TTC549 (cell line): Measurements from ENCODE around the gene KSR1.
"Not testable (repeated sequence)": the region's sequence is repeated elsewhere in the genome, so short reads cannot be mapped to it uniquely, and the experiment has no call there.

Experiments
- FAIRE-seq: peaks from 2 replicates; lab custom pipeline; 2012; peaks lifted over from hg19 to GRCh38; lab: Jason Lieb, UNC

Gene KSR1

DNA sequence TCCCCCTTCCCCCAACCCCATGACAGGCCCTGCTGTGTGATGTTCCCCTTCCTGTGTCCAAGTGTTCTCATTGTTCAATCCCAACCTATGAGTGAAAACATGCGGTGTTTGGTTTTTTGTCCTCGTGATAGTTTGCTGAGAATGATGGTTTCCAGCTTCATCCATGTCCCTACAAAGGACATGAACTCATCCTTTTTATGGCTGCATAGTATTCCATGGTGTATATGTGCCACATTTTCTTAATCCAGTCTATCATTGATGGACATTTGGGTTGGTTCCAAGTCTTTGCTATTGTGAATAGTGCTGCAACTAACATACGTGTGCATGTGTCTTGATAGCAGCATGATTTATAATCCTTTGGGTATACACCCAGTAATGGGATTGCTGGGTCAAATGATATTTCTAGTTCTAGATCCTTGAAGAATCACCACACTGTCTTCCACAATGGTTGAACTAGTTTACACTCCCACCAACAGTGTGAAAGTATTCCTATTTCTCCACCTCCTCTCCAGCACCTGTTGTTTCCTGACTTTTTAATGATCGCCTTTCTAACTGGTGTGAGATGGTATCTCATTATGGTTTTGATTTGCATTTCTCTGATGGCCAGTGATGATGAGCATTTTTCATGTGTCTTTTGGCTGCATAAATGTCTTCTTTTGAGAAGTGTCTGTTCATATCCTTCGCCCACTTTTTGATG lies 28.9 kb upstream of the KSR1 start:
- FAIRE-seq = not testable (repeated sequence)

DNA sequence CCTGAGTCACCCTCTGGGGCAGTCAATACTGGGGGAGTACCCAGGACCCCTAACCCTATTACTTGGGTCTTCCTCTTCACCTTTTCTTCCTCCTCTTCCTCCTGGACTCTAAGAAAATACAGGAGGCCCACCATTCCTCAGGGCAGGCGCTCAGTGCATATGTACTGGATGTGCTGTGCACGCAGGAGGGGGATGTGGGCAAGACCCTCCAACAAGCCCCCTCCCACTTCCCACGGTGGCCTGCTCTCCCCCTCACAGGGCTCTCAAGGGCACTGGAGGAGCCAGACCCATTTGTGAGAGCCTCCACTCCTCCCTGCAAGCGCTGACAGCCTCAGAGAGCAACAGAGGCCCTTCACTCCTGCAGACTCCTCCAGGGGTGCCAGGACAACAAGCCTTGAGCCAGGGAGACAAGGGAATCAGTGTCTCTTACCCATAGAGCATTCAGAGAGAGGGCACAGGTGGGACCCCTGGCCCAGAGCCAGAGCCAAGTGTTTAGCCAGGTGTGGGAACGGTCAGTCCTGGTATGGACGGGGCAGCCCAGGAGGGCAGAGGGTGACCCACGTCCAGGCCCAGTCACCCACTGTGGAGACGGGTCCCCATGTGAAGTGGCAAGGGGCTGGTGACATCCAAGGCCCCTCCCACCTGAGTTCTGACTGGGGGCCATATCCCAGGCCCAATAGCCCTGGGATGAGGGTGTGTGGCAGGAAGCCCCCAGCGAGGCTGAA lies 27.3 kb upstream of the KSR1 start:
- FAIRE-seq = no peak

DNA sequence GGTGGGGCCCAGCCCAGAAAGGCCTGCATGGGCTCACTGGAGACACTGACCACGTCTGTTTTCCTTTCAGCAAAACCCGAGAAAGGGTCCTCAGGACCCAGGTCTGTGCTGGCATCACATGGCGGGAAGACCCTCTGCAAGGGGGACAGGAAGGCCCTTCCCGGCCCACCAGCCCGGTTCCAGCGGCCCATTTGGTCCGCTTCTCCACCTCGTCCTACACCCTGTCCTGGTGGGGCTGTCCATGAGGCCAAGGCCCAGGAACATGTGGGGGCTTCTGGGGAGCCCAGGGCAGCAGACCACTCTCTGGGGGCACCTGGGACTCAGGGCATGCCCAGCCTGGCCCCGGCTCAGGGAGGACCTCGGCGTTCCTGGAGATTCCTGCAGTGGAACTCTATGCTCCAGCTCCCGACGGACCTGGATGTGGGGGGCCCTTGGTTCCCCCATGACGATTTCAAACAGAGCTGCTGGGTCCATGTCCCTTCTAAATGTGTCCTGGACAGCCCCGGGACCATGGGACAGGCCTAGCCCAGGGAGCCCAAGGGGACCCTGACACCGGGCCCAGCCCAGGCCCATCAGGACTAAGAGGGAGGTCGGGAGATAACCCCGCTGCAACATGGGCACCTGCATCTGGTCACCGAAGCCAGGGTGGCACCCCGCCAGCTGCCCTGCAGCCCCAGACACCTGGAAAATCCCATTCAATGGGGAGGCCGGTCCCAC lies 26.4 kb upstream of the KSR1 start:
- FAIRE-seq = no peak

DNA sequence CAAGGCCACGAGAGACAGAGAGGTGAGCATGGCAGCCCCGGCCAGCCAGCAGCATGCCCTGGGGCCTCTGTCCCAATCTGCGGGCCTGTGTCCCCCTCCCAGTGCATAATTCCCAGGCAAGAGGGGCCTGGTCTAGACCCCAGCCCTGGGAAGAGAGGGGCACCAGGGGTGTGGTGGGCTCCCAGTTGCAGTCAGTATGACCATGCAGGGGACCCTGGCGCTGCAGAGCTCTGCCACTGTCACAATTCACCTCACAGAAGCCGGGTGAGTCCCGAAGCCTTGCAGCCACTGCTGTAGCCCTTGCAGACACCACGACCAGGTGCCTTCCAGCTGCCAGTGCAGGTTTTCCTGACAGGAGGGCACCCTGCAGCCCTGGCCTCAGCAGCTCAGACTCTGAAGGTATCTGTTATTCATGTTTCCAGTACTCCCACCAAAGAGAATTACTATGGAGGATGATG lies 25.8 kb upstream of the KSR1 start:
- no peak for FAIRE-seq

DNA sequence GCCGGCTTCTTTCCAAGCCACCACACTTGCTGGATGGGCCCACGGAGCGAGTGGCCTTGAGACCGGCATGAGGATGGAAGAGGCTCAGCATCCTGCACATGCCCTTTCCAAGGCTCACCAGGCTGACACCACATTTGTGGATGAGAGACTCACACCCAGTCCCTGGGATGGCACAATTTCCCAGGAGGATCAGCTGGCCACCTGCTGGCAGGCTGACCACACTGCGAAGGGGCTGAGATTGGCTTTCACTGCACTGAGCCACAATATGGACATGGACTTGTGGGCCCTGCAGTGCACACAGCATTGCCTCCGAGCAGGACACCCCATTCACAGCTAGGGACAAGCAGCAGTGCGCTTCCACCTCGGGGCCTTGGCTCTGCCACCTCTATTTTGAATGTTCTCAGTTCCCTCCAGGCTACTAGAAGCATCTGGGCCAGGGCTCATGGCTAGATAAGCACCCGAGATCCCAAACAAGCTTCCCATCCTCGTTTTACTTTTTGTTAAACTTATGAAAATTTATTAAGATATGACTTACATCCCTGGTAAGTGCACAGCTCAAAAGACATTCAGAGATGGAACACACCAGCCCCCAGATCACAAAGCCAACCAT lies 25.3 kb upstream of the KSR1 start:
- no peak for FAIRE-seq

DNA sequence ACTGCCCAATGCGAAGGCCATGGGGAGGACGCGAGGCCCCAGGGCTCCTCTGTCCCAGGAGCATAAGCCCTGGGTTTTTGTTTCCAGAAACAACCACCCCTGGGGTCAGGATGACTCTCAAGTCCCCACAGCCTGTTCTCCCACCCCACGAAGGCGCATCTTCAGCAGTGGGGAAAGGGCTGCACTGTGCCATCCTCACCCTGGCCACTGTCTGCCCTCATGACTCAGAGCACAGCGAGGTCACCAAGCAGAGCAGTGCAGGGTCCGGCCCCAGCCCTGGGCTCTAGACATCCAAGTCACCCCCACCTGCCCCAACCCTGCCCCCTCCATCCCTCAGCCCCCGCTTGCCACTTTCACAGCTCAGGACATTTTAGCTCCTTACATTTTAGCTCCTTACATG lies 22.7 kb upstream of the KSR1 start:
- no peak for FAIRE-seq

DNA sequence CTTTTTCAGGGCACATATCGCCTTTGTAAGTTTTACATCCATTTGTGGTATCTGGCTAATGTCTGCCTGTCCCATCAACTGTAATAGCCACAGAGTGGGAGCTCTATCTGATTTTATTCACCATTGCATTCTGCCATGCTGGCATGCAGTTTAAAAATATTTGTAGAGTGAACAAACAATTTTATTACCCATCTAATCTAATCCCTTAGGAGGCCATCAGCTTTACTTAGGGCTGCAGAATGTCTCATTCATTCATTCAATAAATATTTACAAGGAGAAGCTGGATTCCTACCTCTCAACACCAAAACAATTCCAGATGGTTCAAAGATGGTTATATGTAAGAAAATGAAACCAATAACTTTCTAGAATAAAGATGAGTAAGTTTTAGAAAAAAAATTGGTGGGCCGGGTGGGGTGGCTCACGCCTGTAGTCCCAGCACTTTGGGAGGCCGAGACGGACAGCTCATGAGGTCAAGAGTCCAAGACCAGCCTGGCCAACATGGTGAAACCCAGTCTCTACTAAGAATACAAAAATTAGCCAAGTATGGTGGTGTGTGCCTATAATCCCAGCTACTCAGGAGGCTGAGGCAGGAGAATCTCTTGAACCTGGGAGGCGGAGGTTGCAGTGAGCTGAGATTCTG lies 20.7 kb upstream of the KSR1 start:
- not testable (repeated sequence) for FAIRE-seq

DNA sequence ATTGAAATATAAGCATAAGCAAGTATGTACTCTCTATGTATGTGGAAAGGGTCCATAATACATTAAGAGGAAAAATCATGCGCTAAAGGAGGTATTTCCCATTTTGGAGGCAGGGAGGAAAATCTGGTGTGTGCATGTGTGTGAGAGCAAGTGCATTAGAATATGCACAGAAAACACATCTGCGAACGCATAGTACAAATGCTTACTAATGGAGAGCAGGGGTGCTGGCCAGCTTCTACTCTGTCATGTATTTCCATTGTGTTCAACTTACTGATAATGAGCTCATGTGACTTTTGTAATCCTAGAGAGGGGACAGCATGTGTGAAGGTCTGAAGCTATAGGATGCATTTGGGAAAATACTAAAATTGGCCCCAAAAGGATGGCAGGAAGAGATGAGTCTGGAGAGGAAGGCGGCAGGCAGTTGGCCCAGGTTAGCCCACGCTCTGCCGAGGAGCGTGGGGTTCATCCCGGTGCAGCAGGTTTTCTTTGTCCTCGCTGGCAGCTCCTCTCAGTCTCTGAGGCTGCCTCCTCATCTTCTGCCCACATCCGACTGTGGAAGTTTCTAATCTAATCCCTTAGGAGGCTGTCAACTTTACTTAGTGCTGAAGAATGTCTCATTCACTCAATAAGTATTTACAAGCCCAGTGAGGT lies 17.8 kb upstream of the KSR1 start:
- no peak for FAIRE-seq

DNA sequence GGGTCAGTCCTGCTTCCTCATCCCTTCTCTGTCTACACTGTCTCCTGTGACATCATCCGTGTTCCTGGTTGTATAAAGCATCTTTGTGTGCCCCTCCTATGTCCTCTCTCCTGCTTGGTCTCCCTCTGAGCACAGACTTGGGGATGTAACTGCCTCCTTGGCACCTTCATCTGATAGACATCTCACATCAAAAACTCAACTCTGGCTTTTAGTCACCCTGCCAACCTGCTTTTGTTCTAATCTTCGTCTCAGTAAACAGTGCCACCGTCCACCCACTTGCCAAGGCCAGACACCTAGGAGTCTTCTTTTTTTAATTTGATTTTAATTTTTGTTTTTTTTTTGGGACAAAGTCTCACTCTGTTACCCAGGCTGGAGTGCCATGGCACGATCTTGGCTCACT lies 16.9 kb upstream of the KSR1 start:
- FAIRE-seq = no peak

DNA sequence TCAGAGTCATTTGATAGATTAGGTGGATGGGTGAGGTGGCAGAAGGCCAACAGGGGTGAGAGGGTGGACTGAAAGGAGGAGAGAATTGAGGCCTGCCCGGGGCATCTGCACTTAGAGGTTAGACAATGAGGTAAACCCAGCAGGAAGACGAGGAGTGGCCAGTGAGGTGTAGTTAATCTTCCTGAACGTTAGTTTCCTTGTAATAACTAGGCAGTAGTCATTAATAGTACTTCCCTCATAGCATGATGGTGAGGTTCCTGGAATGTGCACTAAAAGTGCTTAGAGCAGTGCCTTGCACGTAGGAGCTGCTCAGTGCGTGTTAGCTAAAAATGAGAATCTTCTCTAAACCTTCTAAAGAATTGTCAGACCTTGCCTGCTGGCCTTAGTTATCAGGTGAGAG lies 13.5 kb upstream of the KSR1 start:
- no peak for FAIRE-seq

DNA sequence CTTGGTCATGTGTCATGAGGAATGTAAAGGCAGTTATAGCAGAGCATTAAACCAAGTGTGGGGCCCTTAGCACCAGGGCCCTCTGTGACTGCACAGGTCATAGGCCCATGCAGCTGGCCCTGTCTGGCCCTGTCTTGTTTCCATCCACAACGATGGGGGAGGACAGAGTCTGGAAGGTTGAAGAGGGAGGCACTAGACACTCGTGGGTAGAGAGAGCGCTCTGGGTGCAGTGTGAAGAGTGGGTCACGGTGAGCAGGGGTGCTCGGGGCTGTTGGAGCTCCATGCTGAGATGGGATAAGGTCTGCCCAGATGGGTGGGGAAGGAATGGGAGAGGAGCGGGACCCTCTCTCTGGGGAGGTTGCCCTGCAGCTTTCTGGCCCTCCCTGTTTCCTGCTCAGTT lies 12.8 kb upstream of the KSR1 start:
- FAIRE-seq = no peak

DNA sequence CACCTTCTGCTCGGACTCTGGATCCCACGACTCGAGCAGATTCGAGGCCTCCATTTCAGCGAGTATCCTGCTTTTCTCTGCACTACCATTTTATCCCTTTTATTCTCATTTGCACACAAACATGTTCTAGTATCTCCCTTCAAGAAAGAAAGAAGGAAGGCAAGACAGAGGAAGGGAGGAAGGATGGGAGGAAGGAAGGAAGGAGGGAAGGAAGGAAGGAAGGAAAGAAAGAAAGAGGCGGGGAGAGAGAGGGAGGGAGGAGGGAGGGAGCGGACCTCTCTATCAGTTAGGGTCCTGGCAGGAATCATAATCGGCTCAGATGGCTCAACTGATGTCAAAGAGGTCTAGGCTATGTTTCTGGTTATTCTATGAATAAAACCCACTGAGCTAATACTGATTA lies 10.3 kb upstream of the KSR1 start:
- no peak for FAIRE-seq

DNA sequence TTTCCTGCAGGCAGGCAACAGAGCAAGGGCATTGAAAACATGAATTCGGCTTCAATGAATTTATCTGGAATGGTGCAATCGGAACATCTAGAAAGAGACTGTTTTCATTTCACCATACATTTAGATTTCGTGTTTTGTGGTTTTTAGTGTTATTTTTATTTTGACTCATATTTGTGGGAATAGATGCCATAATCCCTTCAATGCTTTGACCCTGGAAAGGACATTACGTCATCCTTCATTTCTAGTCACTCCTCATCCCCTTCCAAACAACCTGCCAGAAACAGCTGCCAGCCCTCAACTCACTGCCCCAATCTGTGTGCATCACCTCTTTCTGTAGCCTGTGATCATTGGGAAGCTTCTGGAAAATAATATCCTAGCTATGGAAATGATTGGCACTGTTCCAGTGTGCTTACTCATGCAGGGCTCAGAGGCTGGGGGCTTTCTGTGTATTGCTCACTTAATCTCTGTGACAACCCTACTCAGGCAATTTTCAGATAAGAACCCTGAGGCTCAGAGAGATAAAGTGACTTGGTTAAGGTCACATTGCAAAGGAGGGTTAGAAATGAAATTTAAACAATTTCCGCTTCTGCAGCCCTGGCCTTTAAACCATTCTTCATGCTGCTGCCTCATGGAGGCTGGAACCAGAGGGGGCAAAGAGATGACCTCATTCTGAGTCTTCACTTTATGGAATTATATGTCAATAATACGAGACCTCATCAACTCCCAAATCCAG lies 9.5 kb upstream of the KSR1 start:
- no peak for FAIRE-seq

DNA sequence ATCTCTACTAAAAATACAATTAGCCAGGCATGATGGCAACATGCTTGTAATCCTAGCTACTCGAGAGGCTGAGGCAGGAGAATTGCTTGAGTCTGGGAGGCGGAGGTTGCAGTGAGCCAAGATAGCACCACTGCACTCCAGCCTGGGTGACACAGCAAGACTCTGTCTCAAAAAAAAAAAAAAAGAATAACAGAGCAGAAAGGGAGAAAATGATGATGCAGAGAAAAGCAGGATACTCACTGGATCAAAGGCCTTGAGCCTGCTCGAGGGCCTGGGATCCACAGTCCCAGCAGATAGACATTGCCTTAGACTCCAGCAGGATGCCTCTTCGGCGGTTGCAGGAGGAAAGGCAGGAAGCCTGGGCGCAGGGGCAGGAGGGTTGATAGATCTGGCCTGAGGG lies 7.7 kb upstream of the KSR1 start:
- not testable (repeated sequence) for FAIRE-seq

DNA sequence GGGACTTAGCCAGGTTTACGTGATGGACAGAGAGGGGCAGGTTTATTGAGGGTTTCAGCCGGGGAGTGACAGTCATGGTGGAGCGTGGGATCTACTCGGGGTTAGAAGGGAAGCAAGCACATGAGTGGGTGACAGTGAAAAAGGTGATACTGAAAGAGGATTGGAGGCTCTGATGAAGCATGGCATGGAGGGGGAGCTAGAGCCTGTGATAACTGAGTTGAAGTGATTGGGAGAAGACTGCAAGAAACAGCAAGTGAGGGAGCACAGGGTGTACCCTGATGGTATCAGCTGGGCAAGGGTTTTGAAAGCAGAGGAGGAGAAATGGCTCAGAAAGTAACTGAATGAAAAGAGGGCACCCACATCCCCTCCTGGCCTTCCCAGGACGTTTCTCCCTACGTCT lies 6.7 kb upstream of the KSR1 start:
- no peak for FAIRE-seq

DNA sequence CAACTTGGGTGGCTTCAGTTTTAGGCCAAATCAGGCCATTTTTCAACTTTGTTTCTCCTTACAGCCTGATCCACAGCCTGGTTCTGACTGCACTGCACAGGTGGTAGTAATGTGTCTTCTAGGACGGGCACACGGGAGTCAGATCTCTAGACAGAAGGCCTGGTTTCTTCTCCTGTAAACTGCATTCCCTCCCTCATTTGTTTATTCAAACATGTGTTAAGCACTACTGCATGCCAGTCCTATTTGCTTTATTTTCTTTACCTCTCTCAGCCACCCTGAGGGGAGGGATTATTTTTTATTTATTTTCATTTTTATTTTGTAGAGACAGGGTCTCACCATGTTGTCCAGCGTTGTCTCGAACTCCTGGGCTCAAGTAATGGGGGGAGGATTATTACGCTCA lies 6.3 kb upstream of the KSR1 start:
- no peak for FAIRE-seq

DNA sequence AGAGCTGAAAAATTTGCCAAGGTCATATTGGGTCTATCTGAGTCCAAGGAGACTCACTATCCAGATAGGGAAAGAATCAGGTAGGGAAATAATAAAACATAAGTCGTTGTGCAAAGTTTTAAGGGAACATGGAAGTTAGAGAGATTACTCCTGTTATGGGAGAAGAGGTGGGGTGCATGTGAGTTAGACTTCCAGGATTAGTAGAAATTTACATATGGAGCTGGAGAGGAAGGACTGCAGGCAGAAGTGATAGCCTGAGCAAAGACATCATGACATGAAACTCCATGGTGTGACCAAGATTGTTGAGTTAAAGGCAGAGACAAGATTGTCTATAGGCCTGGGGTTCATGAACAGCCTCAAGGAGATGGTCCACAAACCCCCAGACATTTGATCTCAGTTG lies 5.8 kb upstream of the KSR1 start:
- no peak for FAIRE-seq

DNA sequence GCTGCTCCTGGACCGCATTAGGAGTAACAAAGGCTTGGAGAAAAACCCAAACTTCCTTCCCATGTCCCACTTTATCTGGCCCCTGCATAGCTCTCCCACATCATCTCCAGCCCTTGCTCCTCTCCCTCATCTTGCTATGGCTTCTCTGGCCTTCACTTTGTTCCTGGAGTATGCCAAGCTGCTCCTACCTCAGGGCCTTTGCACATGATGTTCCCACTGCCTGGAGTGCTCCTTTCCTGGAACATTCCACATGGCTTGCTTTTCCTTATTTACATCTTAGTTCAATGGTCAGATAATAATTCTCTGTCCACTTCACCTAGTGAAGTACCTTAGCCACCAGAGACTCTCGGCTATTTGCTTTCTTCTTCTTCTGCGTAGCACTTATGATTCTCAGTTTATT lies 4.3 kb upstream of the KSR1 start:
- FAIRE-seq = no peak

DNA sequence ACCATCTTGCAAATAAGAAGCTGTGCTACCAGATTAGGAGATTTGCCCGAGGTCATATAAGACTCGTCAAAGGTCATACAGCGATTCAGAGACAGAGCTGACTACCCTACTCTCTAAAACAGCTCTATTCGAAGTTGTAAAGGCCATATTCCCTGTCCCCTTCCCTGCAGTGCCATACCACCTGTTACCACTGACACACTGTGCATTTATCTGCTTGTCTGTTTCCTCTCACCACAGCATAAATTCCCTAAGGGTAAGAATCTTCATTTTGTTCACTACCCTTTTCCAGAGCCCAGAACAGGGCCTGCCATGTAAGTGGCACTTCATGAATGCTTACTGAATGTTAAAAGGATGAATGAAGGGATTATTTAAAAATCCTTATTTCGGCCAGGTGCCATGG lies 3.4 kb upstream of the KSR1 start:
- FAIRE-seq = no peak

DNA sequence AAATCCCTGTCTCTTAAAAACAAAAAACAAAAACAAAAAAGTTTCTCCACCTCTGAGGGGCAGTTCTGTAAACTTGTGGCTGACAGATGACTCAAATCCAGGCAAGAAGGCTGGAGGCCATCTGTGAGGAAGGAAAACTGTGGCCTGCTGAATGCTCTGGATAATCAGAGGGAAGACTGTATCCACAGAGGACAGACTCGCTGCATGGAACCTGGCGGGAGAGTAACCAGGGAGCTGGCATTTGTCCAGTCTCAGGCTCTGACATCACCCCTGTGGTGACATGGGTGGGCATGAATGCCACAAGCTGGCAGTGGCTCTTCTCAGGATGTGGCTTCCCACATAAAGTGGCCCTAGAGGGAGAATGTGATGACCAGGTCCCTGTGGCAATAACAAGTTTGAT lies 2.8 kb upstream of the KSR1 start:
- no peak for FAIRE-seq

DNA sequence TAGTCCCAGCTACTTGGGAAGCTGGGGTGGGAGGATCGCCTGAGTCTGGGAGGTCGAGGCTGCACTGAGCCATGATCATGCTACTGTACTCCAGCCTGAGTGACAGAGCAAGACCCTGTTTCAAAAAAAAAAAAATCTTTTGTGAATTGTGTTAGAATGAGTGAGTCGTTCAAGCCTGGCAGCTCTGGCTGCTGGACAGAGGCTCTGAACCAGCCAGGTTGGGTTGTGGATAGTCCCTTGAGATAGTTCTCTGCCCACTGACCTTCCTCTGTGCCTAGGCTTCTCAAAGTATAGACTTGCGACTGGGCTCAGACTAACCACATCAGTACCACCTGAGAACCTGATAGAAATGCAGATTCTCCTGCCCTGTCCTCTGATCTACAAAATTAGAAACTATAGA lies 2.2 kb upstream of the KSR1 start:
- FAIRE-seq = no peak
